NCI-H1694 (cell line): ENCODE data around the gene ACTA2.

ENCODE experiments used
- DNase-seq: peaks from one replicate; lab custom pipeline; 2025; lab: John Stamatoyannopoulos, UW

The ACTA2 gene

GRCh38 chr10:88920198-88920597, 32.4 kb downstream of the ACTA2 start:
- DNase-seq, result no peak

- DNase-seq, result no peak
These were observed 33.5 kb downstream of the ACTA2 start for GRCh38 chr10:88919041-88919440.

- DNase-seq, result no peak
These were observed 34.2 kb downstream of the ACTA2 start for GRCh38 chr10:88918191-88918905.

GRCh38 chr10:88916986-88917385, 35.6 kb downstream of the ACTA2 start:
- no peak for DNase-seq

- no peak for DNase-seq
These were observed 36.3 kb downstream of the ACTA2 start for GRCh38 chr10:88916231-88916630.

- no peak for DNase-seq
These were observed 36.8 kb downstream of the ACTA2 start for GRCh38 chr10:88915781-88916180.

- peak; percentile 59 for DNase-seq
These were observed 38.8 kb downstream of the ACTA2 start for GRCh38 chr10:88913788-88914187.

GRCh38 chr10:88913127-88913526, 39.4 kb downstream of the ACTA2 start:
- DNase-seq, result peak; percentile 84

GRCh38 chr10:88911851-88912250, 40.7 kb downstream of the ACTA2 start:
- no peak for DNase-seq

GRCh38 chr10:88911116-88911515, 41.5 kb downstream of the ACTA2 start:
- DNase-seq, result no peak

- no peak for DNase-seq
These were observed 44.4 kb downstream of the ACTA2 start for GRCh38 chr10:88908194-88908593.

GRCh38 chr10:88906921-88907320, 45.7 kb downstream of the ACTA2 start:
- no peak for DNase-seq

GRCh38 chr10:88903715-88904114, 48.9 kb downstream of the ACTA2 start:
- DNase-seq, result no peak

GRCh38 chr10:88901984-88902789, 50.4 kb downstream of the ACTA2 start:
- DNase-seq, result no peak

GRCh38 chr10:88901206-88901983, 51.2 kb downstream of the ACTA2 start:
- DNase-seq, result no peak

GRCh38 chr10:88899886-88900285, 52.7 kb downstream of the ACTA2 start:
- DNase-seq, result no peak

GRCh38 chr10:88898727-88899126, 53.8 kb downstream of the ACTA2 start:
- no peak for DNase-seq

GRCh38 chr10:88896994-88897853, 55.3 kb downstream of the ACTA2 start:
- no peak for DNase-seq

- DNase-seq, result no peak
These were observed 56.1 kb downstream of the ACTA2 start for GRCh38 chr10:88896372-88896993.

GRCh38 chr10:88895250-88895649, 57.3 kb downstream of the ACTA2 start:
- DNase-seq, result no peak

GRCh38 chr10:88893611-88894010, 59.0 kb downstream of the ACTA2 start:
- DNase-seq, result no peak
